Measurements from ENCODE around the gene TBX6. TPM values are rescaled to one million over a fixed set of nuclear protein-coding genes. Genes with fewer than 3 reads are reported as not detected.
A peak's percentile ranks its signal among the peaks of the same experiment; 100 is the strongest.

Gene TBX6, protein sequence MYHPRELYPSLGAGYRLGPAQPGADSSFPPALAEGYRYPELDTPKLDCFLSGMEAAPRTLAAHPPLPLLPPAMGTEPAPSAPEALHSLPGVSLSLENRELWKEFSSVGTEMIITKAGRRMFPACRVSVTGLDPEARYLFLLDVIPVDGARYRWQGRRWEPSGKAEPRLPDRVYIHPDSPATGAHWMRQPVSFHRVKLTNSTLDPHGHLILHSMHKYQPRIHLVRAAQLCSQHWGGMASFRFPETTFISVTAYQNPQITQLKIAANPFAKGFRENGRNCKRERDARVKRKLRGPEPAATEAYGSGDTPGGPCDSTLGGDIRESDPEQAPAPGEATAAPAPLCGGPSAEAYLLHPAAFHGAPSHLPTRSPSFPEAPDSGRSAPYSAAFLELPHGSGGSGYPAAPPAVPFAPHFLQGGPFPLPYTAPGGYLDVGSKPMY
- total RNA-seq (2021) (0.49 and 0.85 TPM in 2 replicates), Bru-seq, nascent RNA (percentile 16 among the genes with signal in this experiment), BruChase-seq, experiment 1, labeled RNA remaining after a 2-hour chase (percentile 18 among the genes with signal in this experiment), BruChase-seq, experiment 2, labeled RNA remaining after a 6-hour chase (percentile 34 among the genes with signal in this experiment)
- long read RNA-seq, partial matches to known transcripts: 0 of 1 reads
- long read RNA-seq, other reads (novel, unspliced or antisense): 1 of 1 reads

GRCh38 chr16:30091474-30092372 lies at the start of gene TBX6:
Gene TBX6 (minus strand): TSS chr16:30091924. CDS start chr16:30091193, 731 bp downstream.
- H3K36me3 ChIP-seq (ENCODE audit: insufficient read depth, low read length, poor library complexity, severe bottlenecking): no peaks in the 10 kb centered on the region
- CTCF ChIA-PET: interaction anchor here (0.6 to 1.3 kb wide), 8 partner anchors 55 to 1081 kb away, joined by 3 to 6 read pairs (median 4); partner anchors contain the start of gene ZNF48
- H3K27ac ChIP-seq (ENCODE audit: low read depth, low read length, poor library complexity, severe bottlenecking): peak within 1 kb of the TSS; percentile 58
- H3K9me3 ChIP-seq (ENCODE audit: low read depth, low read length, poor library complexity, severe bottlenecking): peaks cover 3% of the 10 kb centered on the region
- TF ChIP-seq, protein P1, sequence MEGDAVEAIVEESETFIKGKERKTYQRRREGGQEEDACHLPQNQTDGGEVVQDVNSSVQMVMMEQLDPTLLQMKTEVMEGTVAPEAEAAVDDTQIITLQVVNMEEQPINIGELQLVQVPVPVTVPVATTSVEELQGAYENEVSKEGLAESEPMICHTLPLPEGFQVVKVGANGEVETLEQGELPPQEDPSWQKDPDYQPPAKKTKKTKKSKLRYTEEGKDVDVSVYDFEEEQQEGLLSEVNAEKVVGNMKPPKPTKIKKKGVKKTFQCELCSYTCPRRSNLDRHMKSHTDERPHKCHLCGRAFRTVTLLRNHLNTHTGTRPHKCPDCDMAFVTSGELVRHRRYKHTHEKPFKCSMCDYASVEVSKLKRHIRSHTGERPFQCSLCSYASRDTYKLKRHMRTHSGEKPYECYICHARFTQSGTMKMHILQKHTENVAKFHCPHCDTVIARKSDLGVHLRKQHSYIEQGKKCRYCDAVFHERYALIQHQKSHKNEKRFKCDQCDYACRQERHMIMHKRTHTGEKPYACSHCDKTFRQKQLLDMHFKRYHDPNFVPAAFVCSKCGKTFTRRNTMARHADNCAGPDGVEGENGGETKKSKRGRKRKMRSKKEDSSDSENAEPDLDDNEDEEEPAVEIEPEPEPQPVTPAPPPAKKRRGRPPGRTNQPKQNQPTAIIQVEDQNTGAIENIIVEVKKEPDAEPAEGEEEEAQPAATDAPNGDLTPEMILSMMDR (conservative IDR thresholded peaks at IDR 0.05; ENCODE audit: low read depth, low read length): peak; percentile 68
- no peak for TF ChIP-seq EZH2 (IDR thresholded peaks at IDR 0.05; ENCODE audit: borderline replicate concordance, low read depth, low read length, poor library complexity, severe bottlenecking)
- H3K27me3 ChIP-seq (replicated peaks; ENCODE audit: insufficient read depth, low read depth, low read length, poor library complexity): no peaks in the 10 kb centered on the region
- no TSS peak for BruUV-seq (replicated peaks)
- POLR2A ChIA-PET (ENCODE audit: low non-redundant PET): interaction anchor here (0.9 kb wide), 1 partner anchor 26 kb away, joined by 3 read pairs; the partner anchor contains the start of gene ALDOA
- peaks cover 18% of the 10 kb centered on the region for H3K4me1 ChIP-seq (ENCODE audit: insufficient read depth, low read length, poor library complexity, severe bottlenecking)
- intact Hi-C loops (cut with micrococcal nuclease; ENCODE audit: unreplicated experiment): no loop called here
- peak within 1 kb of the TSS; percentile 56 for H3K4me3 ChIP-seq (ENCODE audit: low read depth, low read length, poor library complexity, severe bottlenecking)
- DNase-seq (ENCODE audit: low spot score): peak; percentile 94

DNA sequence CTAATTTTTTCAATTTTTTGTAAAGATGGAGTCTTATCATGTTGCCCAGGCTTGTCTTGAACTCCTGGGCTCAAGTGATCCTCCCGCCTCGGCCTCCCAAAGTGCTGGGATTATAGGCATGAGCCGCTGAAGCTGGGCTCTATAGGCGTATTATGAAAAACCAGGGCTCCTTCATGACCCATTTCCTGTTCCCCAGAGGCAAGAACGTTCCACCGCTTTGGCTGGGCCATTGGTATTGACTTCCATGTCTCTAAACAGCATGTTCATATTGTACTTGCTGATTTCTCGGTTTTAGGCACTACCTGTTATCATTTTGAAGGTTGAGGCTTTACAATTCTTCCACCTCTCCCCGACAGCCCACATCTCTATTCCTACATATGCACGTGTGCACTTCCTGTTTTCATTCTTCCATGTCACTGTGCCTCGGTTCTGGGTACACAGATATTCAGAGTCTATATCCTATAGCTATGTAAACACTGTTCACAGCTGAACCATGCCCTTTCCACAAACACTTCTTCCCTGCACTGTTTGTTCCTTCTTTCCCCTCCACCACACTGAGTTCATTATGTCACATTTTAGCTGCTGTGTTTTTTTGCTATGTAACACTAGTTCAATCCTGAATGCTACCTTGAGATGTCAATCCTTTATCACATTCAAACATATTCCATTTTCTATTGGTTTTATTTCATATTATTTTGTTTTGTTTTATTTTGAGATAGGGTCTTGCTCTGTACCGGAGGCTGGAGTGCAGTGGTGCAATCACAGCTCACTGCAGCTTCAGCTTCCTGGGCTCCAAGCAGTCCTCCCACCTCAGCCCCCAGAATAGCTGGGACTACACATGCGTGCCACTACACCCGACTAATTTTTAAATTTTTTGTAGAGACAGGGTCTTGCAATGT lies 48.1 kb upstream of the TBX6 start:
- no peaks in the 10 kb centered on the region for H3K4me1 ChIP-seq (ENCODE audit: insufficient read depth, low read length, poor library complexity, severe bottlenecking)
- ChIA-PET POLR2A (ENCODE audit: low non-redundant PET) (no interaction called here), CTCF (no interaction called here)
- H3K27ac ChIP-seq (ENCODE audit: low read depth, low read length, poor library complexity, severe bottlenecking): no peak overlapping the region
- H3K36me3 ChIP-seq (ENCODE audit: insufficient read depth, low read length, poor library complexity, severe bottlenecking): no peaks in the 10 kb centered on the region
- BruUV-seq (replicated peaks): no TSS peak
- no peaks in the 10 kb centered on the region for H3K9me3 ChIP-seq (ENCODE audit: low read depth, low read length, poor library complexity, severe bottlenecking)
- no peaks in the 10 kb centered on the region for H3K27me3 ChIP-seq (replicated peaks; ENCODE audit: insufficient read depth, low read depth, low read length, poor library complexity)
- intact Hi-C loops (cut with micrococcal nuclease; ENCODE audit: unreplicated experiment): no loop called here
- TF ChIP-seq EZH2 (IDR thresholded peaks at IDR 0.05; ENCODE audit: borderline replicate concordance, low read depth, low read length, poor library complexity, severe bottlenecking): no peak
- TF ChIP-seq, protein P1 (conservative IDR thresholded peaks at IDR 0.05; ENCODE audit: low read depth, low read length): no peak
- DNase-seq (ENCODE audit: low spot score): no peak
- H3K4me3 ChIP-seq (ENCODE audit: low read depth, low read length, poor library complexity, severe bottlenecking): no peak overlapping the region

All from A673 (cell line).